ENCODE data around the gene ZNF813. TPM values are rescaled to one million over a fixed set of nuclear protein-coding genes. Genes with fewer than 3 reads are reported as not detected.
A peak's percentile ranks its signal among the peaks of the same experiment; 100 is the strongest.
"Not testable (repeated sequence)": the region's sequence is repeated elsewhere in the genome, so short reads cannot be mapped to it uniquely, and the experiment has no call there.

Gene ZNF813
- total RNA-seq, 1 experiment from 2014 or later = 3.5 TPM

- POLR2A ChIA-PET (ENCODE audit: unreplicated experiment) = no interaction called here
- Histone ChIP-seq H3K4me1 (ENCODE audit: insufficient read depth, low read length) (peaks cover 8% of the 10 kb centered on the region; the same call in 1 of the 2 replicates), H3K27ac (ENCODE audit: low read length) (peak overlapping the region; percentile 57), H3K27me3 (ENCODE audit: low read length) (no peaks in the 10 kb centered on the region), H3K9me2 (replicated peaks; ENCODE audit: low read length) (no peaks in the 10 kb centered on the region), H3K9me3 (ENCODE audit: low read length) (peaks cover 4% of the 10 kb centered on the region; the same call in 1 of the 2 replicates), H3F3A (ENCODE audit: low read length, unreplicated experiment) (no peaks in the 10 kb centered on the region), H4K20me1 (ENCODE audit: low read length) (no peaks in the 10 kb centered on the region), H3K4me3 (ENCODE audit: low read length) (peak overlapping the region; percentile 74), H3K36me3 (ENCODE audit: low read depth, low read length) (peaks cover 38% of the 10 kb centered on the region), H3K9ac (ENCODE audit: low read length) (peak overlapping the region; percentile 91), H3K79me2 (ENCODE audit: low read length) (peaks cover 43% of the 10 kb centered on the region), H3K4me2 (ENCODE audit: low read length) (peak overlapping the region; percentile 82), H2AFZ (ENCODE audit: low read length) (peak overlapping the region; percentile 52)
- TF ChIP-seq EZH2 (IDR thresholded peaks at IDR 0.05; ENCODE audit: low read length, unreplicated experiment) (no peak), EZH2phosphoT487 (IDR thresholded peaks at IDR 0.05; ENCODE audit: borderline replicate concordance, low read length) (no peak), CTCF (conservative IDR thresholded peaks at IDR 0.05; ENCODE audit: low read depth, low read length) (no peak)
- peak; percentile 12 for ATAC-seq
- intact Hi-C loops (cut with micrococcal nuclease) = loop anchor here (5.0 kb wide), 3 partner anchors 35 to 65 kb away; partner anchors contain the start of genes ZNF525, ZNF765 and ZNF813
- BruUV-seq (replicated peaks) = TSS peak; percentile 68
- CTCF ChIA-PET = interaction anchor here (1.0 kb wide), 1 partner anchor 67 kb away, joined by 3 read pairs; no protein-coding TSS in a partner anchor
- peak; percentile 9 for DNase-seq
Measured at GRCh38 chr19:53432088-53432661, 35.4 kb upstream of the ZNF813 start.

- Histone ChIP-seq H3K36me3 (ENCODE audit: low read depth, low read length) (peaks cover 75% of the 10 kb centered on the region), H3K9me3 (ENCODE audit: low read length) (peaks cover 12% of the 10 kb centered on the region)
- H4K20me1 ChIP-seq (ENCODE audit: low read length); H3K9me2 ChIP-seq (replicated peaks; ENCODE audit: low read length); POLR2A ChIA-PET (ENCODE audit: unreplicated experiment); H3K4me2 ChIP-seq (ENCODE audit: low read length); H3K27ac ChIP-seq (ENCODE audit: low read length); ATAC-seq; DNase-seq; H3K79me2 ChIP-seq (ENCODE audit: low read length); H3K9ac ChIP-seq (ENCODE audit: low read length); H3K27me3 ChIP-seq (ENCODE audit: low read length); H3K4me1 ChIP-seq (ENCODE audit: insufficient read depth, low read length); intact Hi-C loops (cut with micrococcal nuclease); H3F3A ChIP-seq (ENCODE audit: low read length, unreplicated experiment); H2AFZ ChIP-seq (ENCODE audit: low read length); BruUV-seq (replicated peaks); CTCF ChIA-PET; H3K4me3 ChIP-seq (ENCODE audit: low read length): not testable (repeated sequence)
Measured at GRCh38 chr19:53443809-53444208, 23.7 kb upstream of the ZNF813 start.

- CTCF ChIA-PET = not testable (repeated sequence)
Measured at GRCh38 chr19:53447196-53447595, 20.3 kb upstream of the ZNF813 start.

GRCh38 chr19:53455828-53456227 is 11.7 kb upstream of the ZNF813 start:
- Histone ChIP-seq H3F3A (ENCODE audit: low read length, unreplicated experiment) (no peaks in the 10 kb centered on the region), H3K27ac (ENCODE audit: low read length) (no peak overlapping the region), H3K27me3 (ENCODE audit: low read length) (no peaks in the 10 kb centered on the region), H3K9me2 (replicated peaks; ENCODE audit: low read length) (no peaks in the 10 kb centered on the region), H3K36me3 (ENCODE audit: low read depth, low read length) (peaks cover 76% of the 10 kb centered on the region), H3K9me3 (ENCODE audit: low read length) (peaks cover 70% of the 10 kb centered on the region), H3K9ac (ENCODE audit: low read length) (no peak overlapping the region), H3K79me2 (ENCODE audit: low read length) (no peaks in the 10 kb centered on the region), H3K4me2 (ENCODE audit: low read length) (no peak overlapping the region), H3K4me1 (ENCODE audit: insufficient read depth, low read length) (no peaks in the 10 kb centered on the region), H3K4me3 (ENCODE audit: low read length) (no peak overlapping the region), H2AFZ (ENCODE audit: low read length) (no peak overlapping the region), H4K20me1 (ENCODE audit: low read length) (no peaks in the 10 kb centered on the region)
- TF ChIP-seq EZH2 (IDR thresholded peaks at IDR 0.05; ENCODE audit: low read length, unreplicated experiment) = no peak
- TF ChIP-seq EZH2phosphoT487 (IDR thresholded peaks at IDR 0.05; ENCODE audit: borderline replicate concordance, low read length) = no peak
- no peak for TF ChIP-seq CTCF (conservative IDR thresholded peaks at IDR 0.05; ENCODE audit: low read depth, low read length)
- ChIA-PET CTCF (no interaction called here), POLR2A (ENCODE audit: unreplicated experiment) (no interaction called here)
- no peak for DNase-seq
- intact Hi-C loops (cut with micrococcal nuclease) = no loop called here
- ATAC-seq = no peak
- no TSS peak for BruUV-seq (replicated peaks)

More at GRCh38 chr19:53447196-53447595, 20.3 kb upstream of the ZNF813 start:
- BruUV-seq (replicated peaks); H4K20me1 ChIP-seq (ENCODE audit: low read length); H3K9me2 ChIP-seq (replicated peaks; ENCODE audit: low read length); H3K4me3 ChIP-seq (ENCODE audit: low read length); intact Hi-C loops (cut with micrococcal nuclease); H2AFZ ChIP-seq (ENCODE audit: low read length); H3K27me3 ChIP-seq (ENCODE audit: low read length); POLR2A ChIA-PET (ENCODE audit: unreplicated experiment); DNase-seq; H3K9ac ChIP-seq (ENCODE audit: low read length); ATAC-seq; H3K79me2 ChIP-seq (ENCODE audit: low read length); H3K4me1 ChIP-seq (ENCODE audit: insufficient read depth, low read length); H3K4me2 ChIP-seq (ENCODE audit: low read length); H3F3A ChIP-seq (ENCODE audit: low read length, unreplicated experiment); H3K27ac ChIP-seq (ENCODE audit: low read length): not testable (repeated sequence)
- Histone ChIP-seq H3K9me3 (ENCODE audit: low read length) (peaks cover 26% of the 10 kb centered on the region), H3K36me3 (ENCODE audit: low read depth, low read length) (peaks cover 81% of the 10 kb centered on the region)

- H2AFZ ChIP-seq (ENCODE audit: low read length); DNase-seq; CTCF ChIA-PET; H3K79me2 ChIP-seq (ENCODE audit: low read length); H3K4me1 ChIP-seq (ENCODE audit: insufficient read depth, low read length); H3K9me2 ChIP-seq (replicated peaks; ENCODE audit: low read length); POLR2A ChIA-PET (ENCODE audit: unreplicated experiment); H3K9ac ChIP-seq (ENCODE audit: low read length); BruUV-seq (replicated peaks); intact Hi-C loops (cut with micrococcal nuclease); H3K27ac ChIP-seq (ENCODE audit: low read length); H3K4me2 ChIP-seq (ENCODE audit: low read length); H3K4me3 ChIP-seq (ENCODE audit: low read length); H3K27me3 ChIP-seq (ENCODE audit: low read length); H4K20me1 ChIP-seq (ENCODE audit: low read length); H3F3A ChIP-seq (ENCODE audit: low read length, unreplicated experiment); ATAC-seq: not testable (repeated sequence)
- Histone ChIP-seq H3K36me3 (ENCODE audit: low read depth, low read length) (peaks cover 34% of the 10 kb centered on the region), H3K9me3 (ENCODE audit: low read length) (peaks cover 38% of the 10 kb centered on the region)
Measured at GRCh38 chr19:53460131-53460721, 7.3 kb upstream of the ZNF813 start.

Measured in PC-3 (cell line).